ENCODE measurements around the gene CASK.

The CASK gene

GRCh38 chrX:41931591-41931990, 8.2 kb upstream of the CASK start:
- H3K4me3 ChIP-seq (ENCODE audit: low read length) = no peak overlapping the region
- no peak for DNase-seq (ENCODE audit: low read depth)
- no peak for TF ChIP-seq CTCF (conservative IDR thresholded peaks at IDR 0.05; ENCODE audit: low read length)

GRCh38 chrX:41923978-41924683, 777 bp upstream of the CASK start:
- TF ChIP-seq CTCF (conservative IDR thresholded peaks at IDR 0.05; ENCODE audit: low read length) = no peak; the same call in 1 of the 2 replicates
- peak overlapping the region; percentile 69 for H3K4me3 ChIP-seq (ENCODE audit: low read length)
- DNase-seq (ENCODE audit: low read depth) = peak; percentile 20

- peak overlapping the region; percentile 75 for H3K4me3 ChIP-seq (ENCODE audit: low read length)
- TF ChIP-seq CTCF (conservative IDR thresholded peaks at IDR 0.05; ENCODE audit: low read length) = 0 out of 2 replicates have a peak, but pooled peaks have one; percentile 1
- DNase-seq (ENCODE audit: low read depth) = peak; percentile 5
Measured at GRCh38 chrX:41922431-41923151, 763 bp downstream of the CASK start.

DNA sequence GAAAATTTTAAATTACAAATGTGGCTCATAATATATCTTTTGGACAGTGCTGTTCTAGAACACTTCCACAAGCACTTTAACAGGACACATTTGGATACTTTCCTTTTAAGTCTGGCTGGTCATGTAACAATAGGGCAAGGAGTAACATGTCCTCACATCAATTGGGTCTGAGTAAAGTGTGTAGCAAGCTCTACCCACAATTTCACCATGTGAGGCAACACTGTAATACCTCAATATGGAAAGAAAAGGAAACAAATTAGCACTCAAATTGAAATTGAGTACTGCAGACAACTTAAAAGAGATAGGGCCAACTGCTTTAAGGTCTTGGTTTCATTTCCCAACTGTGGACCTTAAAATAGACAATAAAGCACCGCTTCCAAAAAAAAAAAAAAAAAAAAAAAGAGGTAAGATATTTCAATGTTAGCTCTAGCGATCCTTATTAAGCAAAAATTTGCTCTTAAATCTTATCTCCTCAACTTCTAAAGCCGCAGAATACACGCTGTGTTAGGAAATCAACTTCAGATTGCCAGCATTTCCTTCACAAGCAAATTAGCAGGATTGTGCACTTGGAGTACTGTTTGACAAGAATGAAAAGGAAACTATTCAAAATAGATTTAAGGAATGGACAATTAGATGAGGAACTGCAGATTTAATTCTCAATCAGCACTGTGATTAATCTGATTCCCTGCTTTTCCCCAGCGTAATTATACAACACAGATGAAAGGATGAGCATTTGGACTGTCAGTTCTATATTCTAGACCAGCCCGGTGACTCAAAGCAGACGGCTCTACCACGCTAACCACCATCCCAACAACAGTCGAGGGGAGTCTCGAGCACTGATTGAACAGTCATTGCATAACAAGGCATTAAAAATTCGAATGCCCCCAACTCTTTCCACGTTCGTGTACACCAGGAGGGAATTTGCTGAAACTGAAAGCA, 1.6 kb downstream of the CASK start:
- peak overlapping the region; percentile 75 for H3K4me3 ChIP-seq (ENCODE audit: low read length)
- TF ChIP-seq CTCF (conservative IDR thresholded peaks at IDR 0.05; ENCODE audit: low read length) = no peak
- peak; percentile 71 for DNase-seq (ENCODE audit: low read depth)

- DNase-seq (ENCODE audit: low read depth) = no peak
- no peak overlapping the region for H3K4me3 ChIP-seq (ENCODE audit: low read length)
- TF ChIP-seq CTCF (conservative IDR thresholded peaks at IDR 0.05; ENCODE audit: low read length) = no peak
Measured at GRCh38 chrX:41919870-41920269, 3.5 kb downstream of the CASK start.

DNA sequence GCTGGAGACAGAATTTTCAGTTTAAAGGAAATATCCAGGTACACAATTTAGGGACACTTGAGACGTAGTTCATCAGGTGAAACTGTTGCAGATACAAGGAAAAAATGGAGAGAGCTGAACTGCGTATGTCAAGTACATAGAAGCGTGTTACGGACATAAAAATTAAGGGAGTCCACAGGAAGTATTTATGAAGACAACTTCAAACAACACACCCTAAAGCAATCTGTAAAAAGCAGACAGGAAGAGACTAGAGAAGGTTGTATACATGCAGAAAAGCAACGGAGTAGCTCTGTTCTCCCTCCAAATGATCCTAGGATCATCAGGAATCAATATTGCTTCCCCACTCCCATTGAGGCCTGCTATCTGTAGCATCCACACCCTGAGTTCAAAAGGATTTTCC, 5.8 kb downstream of the CASK start:
- DNase-seq (ENCODE audit: low read depth) = no peak
- H3K4me3 ChIP-seq (ENCODE audit: low read length) = no peak overlapping the region
- no peak for TF ChIP-seq CTCF (conservative IDR thresholded peaks at IDR 0.05; ENCODE audit: low read length)
